DOHH2 (cell line): ENCODE results near the gene LRRC10B.

Source experiments
- H3F3A ChIP-seq: fragments of 200-600 bp; sonication (generic), shearing (Covaris generic); 2 replicates; pipeline ENCODE4 v1.6.0; 2016; ENCODE audit warnings: antibody characterized with exemption, mild to moderate bottlenecking; ENCODE audit not compliant: control insufficient read depth, insufficient read depth
- H3K27ac ChIP-seq: fragments of 200-600 bp; sonication (generic); 2 replicates; pipeline ENCODE4 v1.5.1; 2014; ENCODE audit warnings: low read depth, mild to moderate bottlenecking, low read length, moderate library complexity
- H3K27me3 ChIP-seq: fragments of 200-600 bp; sonication (generic); 2 replicates; pipeline ENCODE4 v1.6.1; 2014; ENCODE audit warnings: mild to moderate bottlenecking, low read length, mixed read lengths; ENCODE audit not compliant: control insufficient read depth
- H3K36me3 ChIP-seq: fragments of 200-600 bp; sonication (generic); 2 replicates; pipeline ENCODE4 v1.6.1; 2014; ENCODE audit warnings: mild to moderate bottlenecking, low read length, moderate library complexity, mixed read lengths; ENCODE audit not compliant: control insufficient read depth
- H3K4me1 ChIP-seq: fragments of 200-600 bp; sonication (generic); 2 replicates; pipeline ENCODE4 v1.6.1; 2014; ENCODE audit warnings: mild to moderate bottlenecking, low read length, mixed read lengths; ENCODE audit not compliant: control insufficient read depth
- H3K4me2 ChIP-seq: fragments of 200-600 bp; sonication (generic); 2 replicates; pipeline ENCODE4 v1.6.0; 2014; ENCODE audit warnings: mild to moderate bottlenecking, low read length, moderate library complexity
- H3K4me3 ChIP-seq: fragments of 200-600 bp; sonication (generic); 2 replicates; pipeline ENCODE4 v1.5.1; 2014; ENCODE audit warnings: mild to moderate bottlenecking, low read length, mixed read lengths
- H3K79me2 ChIP-seq: fragments of 200-600 bp; sonication (generic); 2 replicates; pipeline ENCODE4 v1.6.1; 2014; ENCODE audit warnings: mild to moderate bottlenecking, low read length, mixed read lengths; ENCODE audit not compliant: control insufficient read depth
- H3K9me2 ChIP-seq: fragments of 200-600 bp; sonication (generic); replicated peaks from 2 replicates; pipeline ENCODE4 v1.6.1; 2014; ENCODE audit warnings: mild to moderate bottlenecking, low read length, mixed read lengths; ENCODE audit not compliant: control insufficient read depth
- H3K9me3 ChIP-seq: fragments of 200-600 bp; sonication (generic); 2 replicates; pipeline ENCODE4 v1.6.1; 2014; ENCODE audit warnings: antibody characterized with exemption, low read length, mixed read lengths; ENCODE audit not compliant: control insufficient read depth, insufficient read depth
- H4K20me1 ChIP-seq: fragments of 200-600 bp; sonication (generic); 2 replicates; pipeline ENCODE4 v1.6.0; 2014; ENCODE audit warnings: low read depth, mild to moderate bottlenecking, antibody characterized with exemption, low read length, moderate library complexity; ENCODE audit not compliant: control insufficient read depth, insufficient read depth
- CTCF ChIP-seq: fragments of 200-600 bp; sonication (generic); IDR thresholded peaks from one replicate; pipeline ENCODE4 v1.5.1; 2014; ENCODE audit warnings: antibody characterized with exemption, mild to moderate bottlenecking, low read depth, low read length; ENCODE audit not compliant: poor library complexity, severe bottlenecking
- EZH2phosphoT487 ChIP-seq: fragments of 200-600 bp; sonication (generic); IDR thresholded peaks from 2 replicates; pipeline ENCODE4 v1.6.1; 2017; ENCODE audit warnings: borderline replicate concordance, mild to moderate bottlenecking, antibody characterized with exemption, low read length, moderate library complexity, mixed read lengths

LRRC10B gene

GRCh38 chr11:61554172-61554988, 45.8 kb downstream of the LRRC10B start:
- no peaks in the 10 kb centered on the region for H3K36me3 ChIP-seq
- H3K4me3 ChIP-seq: no peak overlapping the region
- no peak overlapping the region for H3K4me2 ChIP-seq
- H3K9me2 ChIP-seq: no peaks in the 10 kb centered on the region
- peaks cover 3% of the 10 kb centered on the region; the same call in 1 of the 2 replicates for H3K27me3 ChIP-seq
- no peaks in the 10 kb centered on the region for H3K4me1 ChIP-seq
- no peak overlapping the region for H3K27ac ChIP-seq
- H3K79me2 ChIP-seq: no peaks in the 10 kb centered on the region
- no peaks in the 10 kb centered on the region for H3F3A ChIP-seq
- no peaks in the 10 kb centered on the region for H4K20me1 ChIP-seq
- TF ChIP-seq CTCF: no peak
- TF ChIP-seq EZH2phosphoT487: no peak
- no peaks in the 10 kb centered on the region for H3K9me3 ChIP-seq

GRCh38 chr11:61555051-61555969, 46.8 kb downstream of the LRRC10B start:
- no peak overlapping the region for H3K4me2 ChIP-seq
- no peaks in the 10 kb centered on the region for H4K20me1 ChIP-seq

GRCh38 chr11:61555978-61556377, 47.4 kb downstream of the LRRC10B start:
- Histone ChIP-seq H3K36me3 (no peaks in the 10 kb centered on the region), H3F3A (no peaks in the 10 kb centered on the region), H3K4me1 (no peaks in the 10 kb centered on the region), H3K9me3 (no peaks in the 10 kb centered on the region), H3K27me3 (peaks cover 3% of the 10 kb centered on the region; the same call in 1 of the 2 replicates), H3K27ac (no peak overlapping the region), H3K9me2 (no peaks in the 10 kb centered on the region), H4K20me1 (no peaks in the 10 kb centered on the region), H3K4me2 (no peak overlapping the region), H3K79me2 (no peaks in the 10 kb centered on the region), H3K4me3 (no peak overlapping the region)
- no peak for TF ChIP-seq EZH2phosphoT487
- TF ChIP-seq CTCF: no peak

More at GRCh38 chr11:61555051-61555969, 46.8 kb downstream of the LRRC10B start:
- no peaks in the 10 kb centered on the region for H3K4me1 ChIP-seq
- no peaks in the 10 kb centered on the region for H3F3A ChIP-seq
- no peak for TF ChIP-seq CTCF
- no peak for TF ChIP-seq EZH2phosphoT487
- H3K27me3 ChIP-seq: peaks cover 3% of the 10 kb centered on the region; the same call in 1 of the 2 replicates
- no peaks in the 10 kb centered on the region for H3K79me2 ChIP-seq
- H3K4me3 ChIP-seq: no peak overlapping the region
- no peaks in the 10 kb centered on the region for H3K36me3 ChIP-seq
- H3K9me3 ChIP-seq: no peaks in the 10 kb centered on the region
- H3K27ac ChIP-seq: no peak overlapping the region
- no peaks in the 10 kb centered on the region for H3K9me2 ChIP-seq
